Lung (tissue), 12 donors: Measurements from ENCODE around the gene JAK3. TPM values are rescaled to one million over a fixed set of nuclear protein-coding genes. Genes with fewer than 3 reads are reported as not detected.
"Not testable (repeated sequence)": the region's sequence is repeated elsewhere in the genome, so short reads cannot be mapped to it uniquely, and the experiment has no call there.

ENCODE experiments used
- ATAC-seq: fragments of 200-7000 bp; cut with Tn5 transposase; one replicate; pipeline ENCODE4 v1.9.1; 2020; ENCODE audit warnings: moderate number of reproducible peaks; ENCODE audit not compliant: insufficient read depth, low FRiP score
- DNase-seq, 3 donors: peaks; one replicate each; pipeline ENCODE4 v3.0.0-alpha.2; 2013 to 2017
- H3K27ac ChIP-seq, 2 donors: one replicate each; pipeline ENCODE4 v1.5.1; 2013; ENCODE audit warnings: mild to moderate bottlenecking in 2 of 2, moderate library complexity in 2 of 2, control low read depth in 1 of 2, inconsistent platforms in 1 of 2, low read depth in 1 of 2, low read length in 1 of 2
- H3K27me3 ChIP-seq, 3 donors: one replicate each; pipeline ENCODE4 v1.5.1; 2013; ENCODE audit warnings: low read length in 2 of 3; ENCODE audit not compliant: control insufficient read depth in 3 of 3, insufficient read depth in 3 of 3
- H3K36me3 ChIP-seq, 4 donors: one replicate each; pipeline ENCODE4 v1.5.1; 2013; ENCODE audit warnings: low read length in 4 of 4, mild to moderate bottlenecking in 1 of 4, moderate library complexity in 1 of 4; ENCODE audit not compliant: control insufficient read depth in 4 of 4, insufficient read depth in 4 of 4
- H3K4me1 ChIP-seq, 5 donors: one replicate each; pipeline ENCODE4 v1.5.1; 2013; ENCODE audit warnings: low read length in 5 of 5, mild to moderate bottlenecking in 2 of 5, moderate library complexity in 1 of 5; ENCODE audit not compliant: control insufficient read depth in 5 of 5, insufficient read depth in 5 of 5
- H3K4me3 ChIP-seq: one replicate; pipeline ENCODE4 v1.5.1; 2013; ENCODE audit warnings: mild to moderate bottlenecking, control low read depth, moderate library complexity
- H3K9ac ChIP-seq, 2 donors: one replicate each; pipeline ENCODE4 v1.5.1; 2013; ENCODE audit warnings: low read length in 2 of 2, control low read depth in 1 of 2; ENCODE audit not compliant: insufficient read depth in 1 of 2
- H3K9me3 ChIP-seq, 4 donors: one replicate each; pipeline ENCODE4 v1.5.1; 2013; ENCODE audit warnings: low read length in 3 of 4, mild to moderate bottlenecking in 1 of 4, moderate library complexity in 1 of 4; ENCODE audit not compliant: control insufficient read depth in 4 of 4, insufficient read depth in 3 of 4
- CTCF ChIP-seq: IDR thresholded peaks from 2 replicates; pipeline ENCODE4 v1.5.1; 2012; ENCODE audit warnings: mild to moderate bottlenecking; ENCODE audit errors: control extremely low read depth, extremely low read depth
- WGBS, 2 donors: extraction: QIAGEN DNeasy Blood & Tissue Kit; methylation state at CpG; one replicate each; pipeline ENCODE4 v1.1.7; 2013; 5-methylcytosine and 5-hydroxymethylcytosine counted together
- polyA plus RNA-seq, 2 donors: library from polyadenylated mRNA; stranded (reverse); fragments of 200-250 nt; gene quantifications; one replicate each; pipeline ENCODE4 v1.2.1, GENCODE V29; 2013
- total RNA-seq, 2 donors: library from RNA; depleted of rRNA in 1 of 2; stranded (reverse); fragments of >200 nt in 1 of 2; gene quantifications; one replicate each; pipeline ENCODE4 v1.2.1, GENCODE V29; 2014 to 2021
- donor health status: control.
- donor health status: control.
- donor health status: Bipolar disorder and iron deficiency.
- donor health status: healthy.
- donor health status: DM: yes; HTN: yes; CAD: no.

JAK3 gene
- total and polyA plus RNA-seq, 4 donors: 5.2 to 32.5 (median 18.0) TPM

GRCh38 chr19:17780781-17781180 lies 67.0 kb downstream of the JAK3 start:
- H3K9me3 ChIP-seq: peaks cover 0 to 1% (median 0%) of the 10 kb centered on the region in 4 donors
- no peak overlapping the region for H3K27ac ChIP-seq
- no peak overlapping the region for H3K4me3 ChIP-seq
- peaks cover 0 to 2% (median 0%) of the 10 kb centered on the region in 5 donors for H3K4me1 ChIP-seq
- no peak for ATAC-seq
- H3K9ac ChIP-seq: no peak overlapping the region
- 91 to 100% methylated on average over 2 of the region's 2 CpGs for WGBS, 2 donors
- no peaks in the 10 kb centered on the region for H3K36me3 ChIP-seq
- TF ChIP-seq CTCF: no peak
- DNase-seq: no peak
- H3K27me3 ChIP-seq: peaks cover 0 to 2% (median 0%) of the 10 kb centered on the region in 3 donors

- H3K4me1 ChIP-seq: peaks cover 0 to 2% (median 0%) of the 10 kb centered on the region in 5 donors
- WGBS, 2 donors: 15 to 22% methylated on average over 22 to 25 of the region's 25 CpGs
Observed at GRCh38 chr19:17778968-17779929, 68.5 kb downstream of the JAK3 start.

GRCh38 chr19:17778251-17778967 lies 69.4 kb downstream of the JAK3 start:
- WGBS, 2 donors: 14 to 19% methylated on average over 31 to 37 of the region's 37 CpGs
- no peak overlapping the region for H3K9ac ChIP-seq

More at GRCh38 chr19:17778968-17779929, 68.5 kb downstream of the JAK3 start:
- no peak for TF ChIP-seq CTCF
- no peak overlapping the region for H3K9ac ChIP-seq
- H3K9me3 ChIP-seq: peaks cover 0 to 1% (median 0%) of the 10 kb centered on the region in 4 donors
- ATAC-seq (no peak), DNase-seq (peak in 1 of 3 donors; percentile 30)
- no peaks in the 10 kb centered on the region for H3K36me3 ChIP-seq
- H3K27ac ChIP-seq: no peak overlapping the region
- H3K4me3 ChIP-seq: no peak overlapping the region
- H3K27me3 ChIP-seq: peaks cover 0 to 2% (median 0%) of the 10 kb centered on the region in 3 donors

GRCh38 chr19:17777840-17778239 lies 69.9 kb downstream of the JAK3 start:
- not testable (repeated sequence) for H3K36me3 ChIP-seq, H3K4me1 ChIP-seq, H3K4me3 ChIP-seq, H3K27me3 ChIP-seq, DNase-seq, H3K9ac ChIP-seq, ATAC-seq, H3K9me3 ChIP-seq, H3K27ac ChIP-seq
- 81 to 87% methylated on average over 10 of the region's 10 CpGs for WGBS, 2 donors

More at GRCh38 chr19:17778251-17778967, 69.4 kb downstream of the JAK3 start:
- Histone ChIP-seq H3K27ac (no peak overlapping the region), H3K4me3 (no peak overlapping the region), H3K27me3 (peaks cover 0 to 2% (median 0%) of the 10 kb centered on the region in 3 donors), H3K36me3 (no peaks in the 10 kb centered on the region), H3K9me3 (peaks cover 0 to 1% (median 0%) of the 10 kb centered on the region in 4 donors), H3K4me1 (peaks cover 0 to 2% (median 0%) of the 10 kb centered on the region in 5 donors)
- ATAC-seq: peak; percentile 66
- no peak for DNase-seq
- TF ChIP-seq CTCF: no peak
